CD1c-positive myeloid dendritic cell (primary cell): ENCODE measurements around the gene ALPK3.
A peak's percentile ranks its signal among the peaks of the same experiment; 100 is the strongest.
"Not testable (repeated sequence)": the region's sequence is repeated elsewhere in the genome, so short reads cannot be mapped to it uniquely, and the experiment has no call there.

ENCODE experiments used
- DNase-seq: peaks from one replicate; pipeline ENCODE4 v3.0.0-alpha.2; 2016; ENCODE audit errors: extremely low spot score

ALPK3 gene

DNA sequence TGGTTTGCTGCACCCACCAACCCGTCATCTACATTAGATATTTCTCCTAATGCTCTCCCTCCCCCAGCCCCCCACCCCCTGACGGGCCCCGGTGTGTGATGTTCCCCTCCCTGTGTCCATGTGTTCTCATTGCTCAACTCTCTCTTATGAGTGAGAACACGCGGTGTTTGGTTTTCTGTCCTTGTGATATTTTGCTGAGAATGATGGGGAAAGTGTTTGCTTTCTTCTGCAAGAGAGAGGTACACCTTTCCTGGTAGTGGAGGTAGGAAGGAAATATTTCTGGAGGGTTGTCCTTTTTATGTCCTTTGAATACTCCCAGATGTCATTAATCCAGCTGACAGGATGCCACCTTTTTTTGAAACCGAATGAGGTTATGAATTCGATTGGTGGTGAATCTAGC, 56.8 kb downstream of the ALPK3 start:
- no peak for DNase-seq

GRCh38 chr15:84874981-84875699, 58.0 kb downstream of the ALPK3 start:
- no peak for DNase-seq

DNA sequence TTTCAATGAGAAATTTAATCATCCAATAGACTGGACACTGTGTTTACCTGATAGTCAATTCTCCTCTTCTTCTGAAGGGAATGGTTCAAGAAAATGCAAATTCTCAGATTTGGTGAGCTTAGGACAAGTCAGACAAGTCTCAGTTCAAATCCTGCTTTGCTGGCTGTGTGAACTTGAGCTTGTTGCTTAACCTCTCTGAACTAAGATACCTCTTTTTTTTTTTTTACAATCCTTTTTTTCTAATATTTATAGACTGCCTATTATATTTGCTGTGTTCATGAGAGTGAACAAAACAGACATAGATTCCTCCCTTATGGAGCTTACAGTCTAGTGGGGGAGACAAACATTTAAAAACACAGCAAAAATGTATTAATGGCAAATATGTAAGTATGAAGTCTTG, 59.1 kb downstream of the ALPK3 start:
- DNase-seq: no peak

- not testable (repeated sequence) for DNase-seq
Observed at GRCh38 chr15:84877701-84878100, 60.5 kb downstream of the ALPK3 start.

DNA sequence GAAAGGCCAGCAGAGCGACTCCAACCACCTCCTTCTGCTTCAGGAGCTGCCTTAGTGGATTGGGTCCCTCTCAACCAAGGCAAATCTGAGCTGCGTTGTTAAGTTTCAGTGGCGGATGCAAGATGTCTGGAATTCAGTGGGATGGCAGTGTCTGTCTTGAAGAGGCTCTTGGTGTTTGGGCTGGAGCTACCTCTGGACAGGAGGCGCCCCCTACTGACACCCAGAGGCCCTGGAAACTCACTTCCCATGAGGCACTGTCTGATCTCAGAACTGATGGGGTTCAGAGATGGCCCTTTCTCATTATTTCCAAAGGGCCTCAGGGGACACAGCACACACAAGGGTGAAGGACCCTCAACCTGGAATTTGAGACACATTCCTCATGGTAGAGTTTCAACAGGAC, 61.3 kb downstream of the ALPK3 start:
- DNase-seq: peak; percentile 65

- DNase-seq: no peak
Observed at GRCh38 chr15:84879088-84879780, 62.1 kb downstream of the ALPK3 start.

GRCh38 chr15:84880007-84880406, 62.9 kb downstream of the ALPK3 start:
- DNase-seq: no peak

- DNase-seq: no peak
Observed at GRCh38 chr15:84880822-84881519, 63.8 kb downstream of the ALPK3 start.

DNA sequence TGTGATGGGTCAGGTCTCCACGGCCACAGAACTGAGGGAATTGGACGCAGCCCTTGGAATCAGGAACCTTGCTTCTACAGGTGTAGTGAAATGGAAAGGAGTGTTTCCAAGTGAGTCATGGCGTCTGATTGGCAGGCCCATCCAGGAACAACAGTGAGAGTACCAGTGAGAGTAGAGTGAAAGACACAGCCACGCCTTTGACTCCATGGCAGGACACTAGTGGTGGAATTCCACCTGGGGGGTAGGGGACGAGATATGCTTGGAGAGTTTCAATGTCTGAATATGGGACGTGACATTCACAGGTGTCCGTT, 64.3 kb downstream of the ALPK3 start:
- no peak for DNase-seq

DNA sequence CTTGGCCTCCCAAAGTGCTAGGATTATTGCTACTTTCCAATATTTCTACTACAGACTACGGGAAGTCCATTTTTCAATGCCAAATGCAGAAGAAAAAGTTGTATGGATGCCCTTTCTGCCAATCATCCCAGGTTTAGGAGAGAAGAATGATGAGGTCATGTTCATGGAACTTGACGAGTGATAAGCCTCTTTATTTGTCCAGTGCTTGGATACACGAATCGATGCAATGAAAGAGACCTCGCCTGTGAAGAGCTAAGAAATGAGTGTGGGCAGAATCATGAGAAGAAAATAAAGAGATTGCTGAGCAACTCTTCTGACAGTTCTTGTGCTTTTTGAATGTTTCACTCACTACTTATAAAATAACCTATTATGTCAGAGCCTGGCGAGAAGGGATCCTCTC, 66.3 kb downstream of the ALPK3 start:
- no peak for DNase-seq

DNA sequence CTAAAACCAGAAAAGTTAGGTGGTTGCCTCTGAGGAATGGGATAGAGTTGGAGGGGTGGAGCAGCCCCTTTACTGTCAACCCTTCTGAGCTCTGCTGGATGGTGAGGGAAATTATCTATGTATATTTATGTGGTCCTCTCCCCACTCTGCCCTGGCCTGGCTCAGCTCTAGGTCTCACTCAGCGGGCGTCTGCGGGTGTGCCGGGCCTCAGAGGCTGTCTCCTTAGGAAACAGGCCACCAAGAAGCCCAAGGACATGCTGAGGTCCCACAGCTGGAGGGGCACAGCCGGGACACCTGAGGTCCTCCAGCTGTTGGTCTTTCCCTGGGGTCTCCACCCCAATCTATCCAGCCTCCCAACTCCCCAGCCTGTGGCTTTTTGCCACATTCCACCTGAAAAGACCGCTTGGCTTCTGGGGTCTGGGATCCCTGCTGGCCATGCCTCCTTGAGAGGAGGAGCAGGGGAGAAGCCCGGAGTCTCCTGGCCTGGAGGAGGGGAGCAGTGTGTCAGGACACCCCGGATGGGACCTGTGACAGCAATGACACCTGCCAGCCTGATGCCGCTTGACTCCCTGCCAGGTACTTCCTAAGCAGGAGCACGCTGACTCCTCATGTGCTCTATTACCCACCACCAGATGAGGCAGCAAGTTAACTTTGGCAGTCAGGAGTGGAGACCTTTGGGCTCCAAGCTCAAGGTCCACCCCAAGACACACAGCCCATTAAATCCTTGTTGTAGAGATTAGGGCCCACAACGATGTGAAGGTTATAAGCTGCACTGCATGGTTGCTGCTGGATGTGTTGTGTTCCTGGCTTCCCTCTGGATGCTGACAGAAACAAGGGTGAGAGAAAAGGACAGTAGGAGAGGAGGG, 67.0 kb downstream of the ALPK3 start, which contains the start of gene SLC28A1:
Gene SLC28A1 (plus strand): TSS at position 747 of the 866 bp plus-strand sequence. CDS start 3,099 bp downstream, outside the sequence.
- no peak for DNase-seq

DNA sequence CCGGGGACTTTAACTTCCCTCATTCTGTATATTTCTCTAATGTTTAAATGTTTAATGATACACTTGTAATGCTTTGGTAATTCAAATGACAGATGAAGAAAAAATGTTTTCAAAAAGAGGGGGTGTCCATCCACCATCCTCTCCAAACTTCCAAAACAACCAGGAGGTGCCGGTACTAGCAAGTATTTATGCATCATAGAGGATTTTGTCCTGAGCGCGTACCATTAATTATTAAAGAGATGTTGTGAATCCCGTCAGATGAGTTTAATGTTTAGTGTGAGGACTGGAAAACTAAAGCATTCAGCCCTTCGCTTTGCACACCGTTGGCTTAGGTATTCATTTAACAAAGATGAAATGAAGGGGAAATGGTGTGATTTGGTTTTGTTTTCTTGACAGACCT, 68.6 kb downstream of the ALPK3 start:
- no peak for DNase-seq

GRCh38 chr15:84886211-84886983, 69.2 kb downstream of the ALPK3 start:
- no peak for DNase-seq

GRCh38 chr15:84886984-84887299, 69.8 kb downstream of the ALPK3 start:
- DNase-seq: no peak

DNA sequence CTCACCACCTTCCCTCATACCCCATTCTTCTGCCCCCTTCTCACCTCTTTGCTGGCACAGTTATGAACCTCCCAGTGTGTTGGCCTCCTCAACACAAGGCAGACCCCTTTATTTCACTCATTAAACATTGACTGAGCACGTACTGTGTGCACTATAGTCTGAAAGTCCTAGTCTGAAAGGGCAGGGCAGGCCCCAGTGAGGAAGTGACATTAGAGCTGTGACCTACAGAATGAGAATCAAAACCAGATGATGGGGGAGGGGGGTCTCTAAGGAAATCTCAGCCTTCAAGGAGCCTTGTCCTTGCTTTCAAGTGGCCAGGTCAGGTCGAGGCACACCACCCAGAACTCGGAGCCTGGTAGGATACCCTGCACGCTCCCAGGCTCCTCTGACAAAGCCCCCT, 70.8 kb downstream of the ALPK3 start:
- no peak for DNase-seq

DNA sequence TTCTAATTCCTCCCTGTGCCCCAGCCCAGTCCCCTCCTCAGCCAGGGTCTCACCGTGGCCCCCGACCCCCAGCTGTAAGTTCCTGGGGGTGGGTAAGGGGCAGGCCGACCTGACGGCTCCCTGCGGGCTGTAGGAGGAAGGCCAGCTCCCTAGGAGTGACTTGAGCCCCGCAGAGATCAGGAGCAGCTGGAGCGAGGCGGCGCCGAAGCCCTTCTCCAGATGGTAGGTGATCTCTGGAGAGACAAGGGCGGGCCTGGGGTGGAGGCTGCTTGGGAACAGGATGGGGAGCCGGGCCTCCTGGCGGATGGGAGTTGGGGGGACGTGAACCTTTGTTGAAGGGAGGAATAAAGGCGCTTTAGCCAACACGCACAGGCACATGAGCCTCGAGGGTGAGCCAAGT, 71.5 kb downstream of the ALPK3 start:
- no peak for DNase-seq

DNA sequence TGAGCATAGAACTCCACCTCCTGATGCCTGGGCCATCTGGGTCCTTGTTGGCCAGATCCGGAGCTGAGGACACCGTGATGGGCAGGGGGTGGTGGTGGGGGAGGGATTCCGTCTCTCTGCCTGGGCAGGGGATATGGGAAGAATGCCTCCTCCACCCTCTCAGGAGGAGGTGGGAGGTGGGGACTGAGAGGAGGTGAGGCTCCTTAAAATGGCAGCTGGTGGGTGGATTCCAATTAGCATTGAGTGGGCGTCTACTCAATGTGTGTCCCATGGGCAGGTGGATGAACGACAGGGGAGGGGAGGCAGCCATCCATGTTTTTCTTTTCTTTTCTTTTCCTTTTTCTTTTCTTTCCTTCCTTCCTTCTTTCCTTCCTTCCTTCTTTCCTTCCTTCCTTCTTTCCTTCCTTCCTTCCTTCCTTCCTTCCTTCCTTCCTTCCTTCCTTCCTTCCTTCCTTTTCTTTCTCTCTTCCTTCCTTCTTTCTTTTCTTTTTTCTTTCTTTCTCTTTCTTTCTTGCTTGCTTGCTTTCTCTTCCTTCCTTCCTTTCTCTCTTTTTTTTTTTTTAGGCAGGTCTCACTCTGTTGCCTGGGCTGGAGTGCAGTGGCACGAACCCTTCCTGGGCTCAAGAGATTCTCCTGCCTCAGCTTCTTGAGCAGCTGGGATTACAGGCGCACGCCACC, 72.3 kb downstream of the ALPK3 start:
- DNase-seq: no peak

DNA sequence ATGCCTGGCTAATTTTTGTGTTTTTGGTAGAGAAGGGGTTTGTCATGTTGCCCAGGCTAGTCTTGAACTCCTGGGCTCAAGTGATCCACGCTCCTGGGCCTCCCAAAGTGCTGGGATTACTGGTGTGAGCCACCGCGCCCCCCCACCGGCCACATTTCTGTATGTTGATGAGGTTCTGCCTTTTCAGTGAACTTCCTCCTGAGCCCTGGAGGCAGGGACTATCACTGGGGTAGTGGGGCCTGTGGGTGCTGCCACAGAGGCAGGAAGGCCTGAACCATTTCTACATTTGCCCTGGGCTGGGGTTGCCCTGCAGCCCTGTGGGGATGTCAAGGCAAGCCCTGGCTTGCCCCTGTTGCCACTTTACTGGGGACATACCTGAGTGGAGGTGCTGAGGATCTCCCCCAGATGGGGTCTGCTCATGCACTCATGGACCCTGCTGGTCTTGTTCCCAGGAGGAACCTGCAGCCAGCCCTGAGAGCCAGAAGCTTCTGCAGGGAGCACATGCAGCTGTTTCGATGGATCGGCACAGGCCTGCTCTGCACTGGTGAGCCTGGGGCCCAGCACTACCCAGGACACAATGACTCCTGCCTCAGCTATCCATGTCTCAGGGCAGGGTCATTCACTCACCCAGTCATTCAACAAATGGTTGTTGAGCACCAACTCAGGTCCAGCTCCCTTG, 73.0 kb downstream of the ALPK3 start:
- DNase-seq: no peak

GRCh38 chr15:84890670-84891162, 73.6 kb downstream of the ALPK3 start:
- no peak for DNase-seq

GRCh38 chr15:84891339-84891738, 74.2 kb downstream of the ALPK3 start:
- DNase-seq: no peak
